Activated naive CD4-positive, alpha-beta T cell treated with Interleukin-2 at 50 U/mL for 16 hours (primary cell): ENCODE results near the gene UQCRFS1.
"Not testable (repeated sequence)": the region's sequence is repeated elsewhere in the genome, so short reads cannot be mapped to it uniquely, and the experiment has no call there.

Source experiments
- DNase-seq: peaks from one replicate; pipeline ENCODE4 v3.0.0-alpha.2; 2020

The UQCRFS1 gene

GRCh38 chr19:29212356-29212647 lies 649 bp downstream of the UQCRFS1 start:
- no peak for DNase-seq

DNA sequence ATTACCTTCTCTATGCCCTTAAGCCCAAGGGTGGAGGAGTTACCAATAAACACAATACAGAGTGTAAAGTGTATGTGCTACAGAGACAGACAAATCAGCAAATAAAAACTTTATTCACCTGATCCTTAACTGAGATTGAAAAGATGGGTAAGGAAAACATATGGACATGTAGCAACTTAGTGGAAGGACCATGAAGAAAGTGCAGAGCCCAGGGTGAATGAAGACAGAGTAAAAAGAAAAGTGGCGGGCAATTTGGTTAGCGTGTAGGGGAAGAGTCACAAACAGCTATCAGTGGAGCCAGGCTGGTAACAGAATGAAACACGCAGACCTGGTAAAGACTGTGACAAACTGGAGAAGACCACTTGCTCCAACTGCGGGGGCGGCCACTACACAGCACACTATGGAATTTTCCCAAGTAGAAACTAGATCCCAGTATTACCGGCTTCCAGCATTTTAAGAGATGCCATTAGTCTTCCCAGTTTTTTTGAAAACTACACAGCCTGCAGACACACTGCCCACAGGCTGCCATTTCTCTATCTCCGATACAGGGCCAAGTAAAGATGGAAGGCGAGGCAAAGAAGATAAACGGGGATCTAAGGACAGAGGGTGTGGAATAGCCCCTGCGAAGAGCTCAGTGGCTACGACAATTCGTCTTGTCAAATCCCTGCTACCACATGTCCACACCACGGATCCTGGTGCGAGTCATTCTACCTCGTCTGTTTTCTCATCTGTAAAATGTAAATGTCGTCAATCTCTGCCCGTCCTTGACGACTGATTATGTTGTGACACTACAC lies 1.2 kb downstream of the UQCRFS1 start:
- DNase-seq = no peak

DNA sequence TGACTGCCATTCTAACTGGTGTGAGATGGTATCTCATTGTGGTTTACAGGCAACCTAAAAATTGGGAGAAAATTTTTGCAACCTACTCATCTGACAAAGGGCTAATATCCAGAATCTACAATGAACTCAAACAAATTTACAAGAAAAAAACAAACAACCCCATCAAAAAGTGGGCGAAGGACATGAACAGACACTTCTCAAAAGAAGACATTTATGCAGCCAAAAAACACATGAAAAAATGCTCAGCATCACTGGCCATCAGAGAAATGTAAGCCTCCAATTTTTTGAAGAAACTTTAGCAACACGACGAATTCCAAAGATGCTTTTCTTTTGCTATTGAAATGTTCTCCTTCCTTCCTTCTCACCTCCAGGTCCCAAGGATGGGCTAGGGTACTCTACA lies 1.9 kb downstream of the UQCRFS1 start:
- not testable (repeated sequence) for DNase-seq

DNA sequence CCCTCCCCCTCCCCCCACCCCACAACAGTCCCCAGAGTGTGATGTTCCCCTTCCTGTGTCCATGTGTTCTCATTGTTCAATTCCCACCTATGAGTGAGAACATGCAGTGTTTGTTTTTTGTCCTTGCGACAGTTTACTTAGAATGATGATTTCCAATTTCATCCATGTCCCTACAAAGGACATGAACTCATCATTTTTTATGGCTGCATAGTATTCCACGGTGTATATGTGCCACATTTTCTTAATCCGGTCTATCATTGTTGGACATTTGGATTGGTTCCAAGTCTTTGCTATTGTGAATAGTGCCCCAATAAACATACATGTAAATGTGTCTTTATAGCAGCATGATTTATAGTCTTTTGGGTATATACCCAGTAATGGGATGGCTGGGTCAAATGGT lies 2.4 kb downstream of the UQCRFS1 start:
- not testable (repeated sequence) for DNase-seq

DNA sequence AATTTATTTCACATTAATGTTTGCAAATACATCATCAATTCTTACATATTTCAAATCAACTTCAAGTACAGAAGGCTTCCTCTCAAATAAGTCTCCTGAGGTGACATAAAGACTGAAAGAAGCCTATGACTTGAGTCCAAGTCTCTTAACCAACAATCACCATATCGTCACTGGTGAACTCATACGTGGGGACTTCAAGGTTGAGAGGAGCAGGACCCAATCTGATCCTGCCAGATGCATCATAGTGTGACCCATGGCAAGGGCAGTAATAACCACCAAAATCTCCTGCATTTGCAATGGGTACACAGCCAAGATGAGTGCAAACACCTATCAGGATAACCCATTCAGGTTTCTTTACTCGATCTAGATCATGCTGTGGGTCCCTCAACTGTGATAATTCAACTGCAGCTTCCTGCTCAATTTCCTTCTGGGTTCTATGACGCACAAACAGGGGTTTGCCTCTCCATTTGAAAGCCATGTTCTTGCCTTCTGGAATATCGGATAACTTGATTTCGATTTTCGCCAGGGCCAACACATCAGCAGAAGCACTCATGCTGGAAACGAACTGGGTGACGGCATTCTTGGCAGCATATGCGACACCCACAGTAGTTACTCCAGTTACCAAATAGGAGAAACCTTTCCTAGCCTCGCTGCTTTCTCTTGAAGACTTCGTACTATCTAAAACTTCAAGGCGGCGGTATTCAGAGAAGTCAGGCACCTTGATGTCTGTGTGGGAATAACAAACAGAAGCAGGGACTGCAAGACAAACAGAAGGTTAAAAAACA lies 5.4 kb downstream of the UQCRFS1 start:
- not testable (repeated sequence) for DNase-seq

GRCh38 chr19:29206453-29206852 lies 6.5 kb downstream of the UQCRFS1 start:
- DNase-seq = no peak

- DNase-seq = no peak
Measured at GRCh38 chr19:29202281-29202680, 10.7 kb downstream of the UQCRFS1 start.

- DNase-seq = no peak
Measured at GRCh38 chr19:29201855-29202254, 11.1 kb downstream of the UQCRFS1 start.

GRCh38 chr19:29194658-29195057 lies 18.3 kb downstream of the UQCRFS1 start:
- no peak for DNase-seq

DNA sequence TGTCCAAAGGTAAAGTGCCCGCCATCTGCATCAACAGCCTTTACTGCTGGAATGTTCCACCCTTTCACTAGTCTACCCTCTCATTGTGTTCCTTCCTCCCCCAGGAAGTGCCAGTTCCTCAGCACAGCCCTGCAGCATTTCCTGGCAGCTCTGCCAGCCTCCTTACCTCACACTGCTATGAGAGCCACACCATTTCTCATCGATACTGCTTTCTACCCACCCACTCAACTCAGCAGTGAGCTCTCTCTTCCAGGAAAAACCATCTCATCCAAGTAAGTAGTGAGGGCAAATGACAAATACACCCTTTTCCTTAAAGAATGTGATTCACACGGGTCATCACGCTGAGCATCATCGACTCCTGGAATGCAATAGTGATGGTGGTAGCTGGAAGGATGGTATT lies 19.8 kb downstream of the UQCRFS1 start:
- no peak for DNase-seq

DNA sequence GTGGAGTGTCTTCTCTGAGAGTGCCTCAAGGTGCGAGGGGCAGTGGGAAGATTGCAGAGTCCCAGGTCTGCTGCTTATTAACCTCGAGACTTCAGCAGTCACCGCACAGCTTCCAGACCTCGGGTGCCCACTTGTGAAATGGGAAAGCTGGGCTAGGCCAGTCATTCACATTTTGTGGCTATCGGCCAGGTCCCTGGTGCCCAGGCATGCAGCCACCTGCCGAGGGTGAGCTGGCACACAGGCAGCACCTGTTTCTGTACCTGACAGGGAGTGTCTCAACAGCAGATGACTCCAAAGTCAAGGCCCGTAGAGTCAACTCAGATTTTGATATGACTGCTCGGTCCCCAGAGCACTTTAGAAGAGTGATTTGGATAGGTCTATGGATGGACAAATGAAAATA lies 21.9 kb downstream of the UQCRFS1 start:
- no peak for DNase-seq

DNA sequence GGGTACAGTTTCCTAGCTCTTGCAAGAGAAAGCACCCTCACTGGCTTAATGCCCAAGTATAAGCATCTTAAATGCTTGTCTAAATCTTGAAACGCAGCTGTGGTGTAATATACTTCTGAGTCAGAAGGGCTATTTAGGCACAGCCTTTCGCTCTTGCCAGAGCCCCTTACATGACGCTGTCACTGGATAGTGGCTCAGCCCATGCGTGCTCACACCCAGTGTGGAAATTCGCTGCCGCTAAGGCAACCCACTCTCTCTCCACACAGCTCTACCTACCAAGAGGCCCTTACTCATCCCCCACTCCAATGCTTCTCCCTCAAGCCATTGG lies 24.0 kb downstream of the UQCRFS1 start:
- no peak for DNase-seq

DNA sequence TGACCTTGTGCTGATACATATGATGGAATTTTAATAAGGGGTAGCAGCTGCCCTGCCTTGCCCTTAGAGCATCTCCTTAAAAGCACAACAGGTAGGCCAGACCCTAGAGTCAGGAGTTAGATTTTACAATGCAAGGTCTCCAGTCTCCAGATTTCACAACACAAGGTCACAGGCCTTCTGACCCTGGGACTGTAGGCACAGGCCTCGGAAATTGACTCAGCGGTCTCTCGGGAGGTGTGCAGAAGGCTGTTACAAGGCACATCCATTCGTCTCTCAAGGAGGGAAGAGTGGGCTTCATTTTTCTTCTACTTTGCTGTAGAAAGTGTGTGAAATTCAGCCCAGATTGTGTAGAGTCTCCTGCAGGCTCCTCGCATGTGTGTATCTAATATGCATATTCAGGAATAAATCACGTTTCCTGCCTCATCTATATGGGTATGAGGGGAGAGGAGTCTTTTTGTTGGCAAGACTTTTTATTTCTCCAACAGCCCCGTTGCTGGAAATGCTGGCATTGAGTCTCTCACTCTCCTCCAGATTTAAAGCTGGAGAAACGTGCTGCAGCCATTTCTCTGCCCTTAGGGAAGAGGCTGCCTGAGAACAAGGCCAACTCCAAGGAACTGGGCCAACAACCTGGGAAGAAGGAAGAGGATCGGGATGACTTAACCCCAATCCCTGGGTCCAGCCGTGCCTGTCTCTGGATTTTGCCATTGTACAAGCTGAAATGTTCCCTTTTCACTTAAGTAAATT lies 24.5 kb downstream of the UQCRFS1 start:
- no peak for DNase-seq

DNA sequence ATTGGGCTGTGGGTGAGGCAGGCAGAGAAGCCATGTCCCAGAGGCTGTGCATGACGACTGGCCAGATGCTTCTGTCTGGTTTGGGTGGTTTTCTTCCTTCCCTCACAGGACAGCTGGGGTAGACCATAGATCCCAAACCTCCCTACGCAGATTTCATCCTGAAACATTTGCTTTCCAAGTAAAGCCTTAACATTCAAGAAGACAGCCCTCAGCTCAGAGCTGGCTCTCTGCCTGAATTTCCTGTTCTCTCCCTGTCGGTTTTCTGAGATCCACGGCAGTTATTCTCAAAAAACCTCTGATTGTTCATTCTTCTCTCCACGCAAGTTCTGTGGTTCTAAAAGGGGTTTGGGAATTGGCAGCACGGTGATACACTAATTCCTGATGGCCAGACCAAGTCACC lies 25.3 kb downstream of the UQCRFS1 start:
- DNase-seq = no peak

DNA sequence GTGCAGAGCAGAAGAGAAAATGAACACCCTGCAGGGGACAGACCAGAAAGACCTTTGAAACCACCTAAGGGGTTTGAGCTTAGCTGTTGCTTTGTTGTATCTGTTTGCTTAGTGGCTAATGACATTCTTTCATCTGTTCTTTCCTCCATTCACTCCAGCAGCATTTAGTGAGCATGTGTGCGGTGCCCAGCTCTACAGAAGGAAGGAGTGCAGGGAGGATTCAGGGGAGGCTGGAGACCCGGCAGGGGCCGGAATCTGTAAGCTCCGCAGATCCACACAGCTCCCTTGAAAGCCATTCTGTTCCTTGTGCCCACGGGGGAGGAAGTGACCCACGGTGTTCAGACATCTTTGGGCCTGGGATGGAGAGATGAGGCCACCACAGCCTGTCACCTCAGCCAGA lies 27.5 kb downstream of the UQCRFS1 start:
- DNase-seq = no peak

DNA sequence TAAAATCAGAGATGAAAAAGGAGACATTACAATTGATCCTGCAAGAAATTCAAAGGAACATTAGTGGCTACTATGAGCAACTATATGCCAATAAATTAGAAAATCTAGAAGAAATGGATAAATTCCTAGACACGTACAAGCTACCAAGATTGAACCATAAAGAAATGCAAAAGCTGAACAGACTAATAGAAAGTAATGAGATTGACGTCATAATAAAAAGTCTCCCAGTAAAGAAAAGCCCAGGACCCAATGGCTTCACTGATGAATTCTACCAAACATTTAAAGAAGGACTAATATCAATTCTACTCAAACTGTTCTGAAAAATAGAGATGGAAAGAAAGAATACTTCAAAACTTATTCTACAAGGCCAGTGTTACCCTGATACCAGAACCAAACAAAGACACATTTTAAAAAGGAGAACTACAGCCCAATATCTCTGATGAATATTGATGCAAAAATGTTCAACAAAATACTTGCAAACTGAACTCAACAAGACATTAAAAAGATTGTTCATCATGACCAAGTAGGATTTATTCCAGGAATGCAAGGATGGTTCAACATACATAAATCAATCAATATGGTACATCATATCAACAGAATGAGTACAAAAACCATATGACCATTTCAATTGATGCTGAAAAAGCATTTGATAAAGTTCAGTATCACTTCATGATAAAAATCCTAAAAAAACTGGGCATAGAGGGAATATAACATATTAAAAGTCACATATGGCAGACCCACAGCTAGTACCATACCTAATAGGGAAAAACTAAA lies 35.8 kb downstream of the UQCRFS1 start:
- DNase-seq = no peak

DNA sequence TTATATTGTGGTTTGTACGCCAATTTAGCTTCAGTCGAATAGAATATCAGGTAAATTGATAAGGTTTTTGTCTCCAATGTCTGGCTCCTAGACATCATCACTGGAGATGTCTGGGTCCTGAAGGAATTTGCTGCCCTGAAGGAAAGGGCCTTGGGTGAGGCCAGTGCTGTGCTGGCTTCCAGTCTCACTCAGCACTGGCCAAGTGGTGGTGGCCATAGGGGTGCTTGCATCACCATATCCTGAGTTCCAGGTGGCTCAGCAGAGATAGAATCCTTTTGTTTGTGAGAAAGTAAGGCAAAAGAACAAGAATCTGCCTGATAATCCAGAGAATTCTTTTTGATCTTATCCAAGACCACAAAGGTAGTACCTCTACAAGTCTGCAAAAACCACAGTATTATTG lies 39.1 kb downstream of the UQCRFS1 start:
- no peak for DNase-seq

GRCh38 chr19:29172302-29172701 lies 40.6 kb downstream of the UQCRFS1 start:
- no peak for DNase-seq

GRCh38 chr19:29171525-29171924 lies 41.4 kb downstream of the UQCRFS1 start:
- no peak for DNase-seq

DNA sequence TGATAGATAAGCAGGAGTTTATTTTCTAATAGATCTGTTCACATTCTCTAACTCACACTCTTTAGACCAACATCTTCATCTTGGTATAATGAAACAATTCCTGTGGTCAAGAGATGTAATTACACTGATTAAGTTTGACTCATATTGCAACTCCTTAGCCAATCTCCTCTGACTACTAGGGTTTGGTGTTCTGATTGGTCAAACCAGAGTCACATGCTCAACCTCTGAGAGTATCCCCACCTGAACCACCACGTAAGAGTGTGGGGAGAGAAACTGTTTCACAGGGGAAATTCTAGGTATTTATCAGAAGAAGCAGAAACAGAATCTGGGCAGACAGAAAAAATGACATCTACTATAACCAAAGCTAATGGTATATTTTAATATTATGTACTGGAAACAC lies 42.4 kb downstream of the UQCRFS1 start:
- DNase-seq = no peak

DNA sequence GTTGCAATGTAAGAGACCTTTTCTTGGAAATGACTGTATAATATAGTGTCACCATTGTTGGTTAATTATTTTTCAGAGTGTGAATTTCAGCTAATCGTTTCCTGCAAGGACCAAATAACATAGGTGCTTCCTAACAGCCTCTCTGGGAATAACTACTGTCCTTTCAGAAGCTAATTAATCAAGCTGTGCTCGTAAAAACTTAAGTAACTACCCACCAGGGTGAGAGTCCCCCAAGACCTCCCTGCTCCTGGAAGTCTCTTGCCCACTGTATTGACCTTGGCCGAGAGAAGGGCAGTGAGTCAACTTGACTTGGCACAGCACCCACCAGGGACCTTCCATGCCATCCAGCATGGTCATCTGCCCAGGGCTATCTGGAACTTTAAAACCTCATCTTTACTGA lies 50.3 kb downstream of the UQCRFS1 start:
- no peak for DNase-seq

- no peak for DNase-seq
Measured at GRCh38 chr19:29155683-29156082, 57.3 kb downstream of the UQCRFS1 start.
